ENCODE data around the gene ABHD17A. TPM values are rescaled to one million over a fixed set of nuclear protein-coding genes. Genes with fewer than 3 reads are reported as not detected.

ABHD17A gene
- total RNA-seq, 1 donor from 2014 or later = 48.4 TPM

GRCh38 chr19:1925544-1925943 lies 40.2 kb upstream of the ABHD17A start:
- FAIRE-seq (no peak), DNase-seq (ENCODE audit: low read depth) (no peak)
- Histone ChIP-seq H3K4me3 (ENCODE audit: low read depth, low read length) (no peak overlapping the region), H3K27me3 (ENCODE audit: control insufficient read depth, insufficient read depth, low read length) (no peaks in the 10 kb centered on the region), H3K36me3 (ENCODE audit: control insufficient read depth, insufficient read depth, low read length) (peaks cover 17% of the 10 kb centered on the region)
- no peak for TF ChIP-seq CTCF (IDR thresholded peaks at IDR 0.05; ENCODE audit: insufficient read depth, low read length, severe bottlenecking)

GRCh38 chr19:1924320-1924961 lies 39.1 kb upstream of the ABHD17A start:
- TF ChIP-seq CTCF (IDR thresholded peaks at IDR 0.05; ENCODE audit: insufficient read depth, low read length, severe bottlenecking) = no peak
- H3K27me3 ChIP-seq (ENCODE audit: control insufficient read depth, insufficient read depth, low read length) = no peaks in the 10 kb centered on the region
- peaks cover 21% of the 10 kb centered on the region for H3K36me3 ChIP-seq (ENCODE audit: control insufficient read depth, insufficient read depth, low read length)
- H3K4me3 ChIP-seq (ENCODE audit: low read depth, low read length) = no peak overlapping the region
- DNase-seq (ENCODE audit: low read depth) = no peak
- FAIRE-seq = no peak

GRCh38 chr19:1923319-1923718 lies 38.0 kb upstream of the ABHD17A start:
- no peak for TF ChIP-seq CTCF (IDR thresholded peaks at IDR 0.05; ENCODE audit: insufficient read depth, low read length, severe bottlenecking)
- FAIRE-seq (no peak), DNase-seq (ENCODE audit: low read depth) (no peak)
- Histone ChIP-seq H3K4me3 (ENCODE audit: low read depth, low read length) (no peak overlapping the region), H3K27me3 (ENCODE audit: control insufficient read depth, insufficient read depth, low read length) (no peaks in the 10 kb centered on the region), H3K36me3 (ENCODE audit: control insufficient read depth, insufficient read depth, low read length) (peaks cover 21% of the 10 kb centered on the region)

- no peak for TF ChIP-seq CTCF (IDR thresholded peaks at IDR 0.05; ENCODE audit: insufficient read depth, low read length, severe bottlenecking)
- FAIRE-seq = peak; percentile 91
- Histone ChIP-seq H3K4me3 (ENCODE audit: low read depth, low read length) (no peak overlapping the region), H3K27me3 (ENCODE audit: control insufficient read depth, insufficient read depth, low read length) (no peaks in the 10 kb centered on the region), H3K36me3 (ENCODE audit: control insufficient read depth, insufficient read depth, low read length) (peaks cover 24% of the 10 kb centered on the region)
- no peak for DNase-seq (ENCODE audit: low read depth)
Observed at GRCh38 chr19:1922803-1923202, 37.5 kb upstream of the ABHD17A start.

- no peak for DNase-seq (ENCODE audit: low read depth)
- Histone ChIP-seq H3K36me3 (ENCODE audit: control insufficient read depth, insufficient read depth, low read length) (peaks cover 25% of the 10 kb centered on the region), H3K4me3 (ENCODE audit: low read depth, low read length) (no peak overlapping the region), H3K27me3 (ENCODE audit: control insufficient read depth, insufficient read depth, low read length) (no peaks in the 10 kb centered on the region)
- no peak for FAIRE-seq
- no peak for TF ChIP-seq CTCF (IDR thresholded peaks at IDR 0.05; ENCODE audit: insufficient read depth, low read length, severe bottlenecking)
Observed at GRCh38 chr19:1921825-1922224, 36.5 kb upstream of the ABHD17A start.

- no peaks in the 10 kb centered on the region for H3K27me3 ChIP-seq (ENCODE audit: control insufficient read depth, insufficient read depth, low read length)
- TF ChIP-seq CTCF (IDR thresholded peaks at IDR 0.05; ENCODE audit: insufficient read depth, low read length, severe bottlenecking) = no peak
Observed at GRCh38 chr19:1921326-1921725, 36.0 kb upstream of the ABHD17A start.

More at GRCh38 chr19:1921326-1921725, 36.0 kb upstream of the ABHD17A start:
- Histone ChIP-seq H3K36me3 (ENCODE audit: control insufficient read depth, insufficient read depth, low read length) (peaks cover 25% of the 10 kb centered on the region), H3K4me3 (ENCODE audit: low read depth, low read length) (no peak overlapping the region)
- no peak for FAIRE-seq
- DNase-seq (ENCODE audit: low read depth) = no peak
